Endothelial cell of hepatic sinusoid (primary cell): Measurements from ENCODE around the gene MOK.

Source experiments
- in situ Hi-C: cut with HindIII; loops from 2 replicates; pipeline ENCODE4 v1.10.0; 2017; ENCODE audit warnings: low sequenced_read_pairs

Gene MOK

DNA sequence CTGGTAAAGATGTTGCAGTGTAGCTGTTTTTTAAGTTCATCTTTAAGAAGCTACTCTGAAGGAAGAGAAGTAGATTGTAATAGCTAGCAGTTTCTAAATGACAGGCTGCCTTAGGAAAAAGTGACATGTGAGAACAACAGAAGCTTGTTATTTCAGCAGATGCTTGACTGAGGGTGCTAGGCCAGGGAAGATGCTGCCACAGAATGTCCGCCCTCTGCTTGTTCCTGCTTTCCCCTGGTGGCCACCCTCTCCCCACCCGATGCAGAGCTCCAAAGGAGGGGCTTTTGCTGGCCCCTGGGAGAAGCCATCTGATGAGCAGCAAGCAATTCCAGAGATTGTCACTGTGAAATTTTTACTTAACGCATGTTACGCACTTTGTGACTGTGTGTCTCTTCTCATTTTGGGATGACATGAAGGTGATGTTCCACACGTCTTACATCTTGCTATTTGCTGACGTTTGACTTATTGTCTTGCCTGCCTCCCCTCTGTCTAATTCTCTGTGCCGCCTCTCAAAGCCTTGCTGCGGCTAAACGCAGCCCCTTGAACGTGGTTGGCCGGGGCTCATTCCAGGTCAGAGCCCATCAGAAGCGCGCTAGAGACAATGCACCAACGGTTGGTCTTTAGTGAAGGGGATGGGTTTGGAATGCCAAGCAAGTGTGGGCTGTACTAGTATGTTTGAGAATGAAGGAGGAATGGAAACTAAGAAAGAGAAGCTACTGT is 120.5 kb downstream of the MOK start:
- in situ Hi-C loops: loop anchor here (5.0 kb wide), 1 partner anchor 37 kb away; no protein-coding TSS in a partner anchor

DNA sequence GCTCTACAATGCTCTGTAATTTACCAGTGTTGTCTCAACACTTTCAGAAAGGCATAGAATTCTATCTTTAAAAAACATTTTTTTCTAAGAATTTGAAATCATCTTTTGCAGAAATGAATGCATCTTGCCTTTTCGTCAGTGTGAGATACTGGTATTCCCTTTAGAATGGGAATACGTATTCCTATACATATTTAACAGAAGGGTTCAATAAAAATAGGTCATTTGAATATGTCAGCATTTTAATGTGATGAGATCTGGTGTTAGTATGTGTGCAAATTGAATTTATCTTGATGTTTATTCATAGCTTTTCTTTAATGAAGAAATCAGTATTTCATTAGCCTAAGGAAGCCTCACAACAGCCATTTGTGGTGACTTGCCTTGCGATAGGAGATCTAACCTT is 121.1 kb downstream of the MOK start:
- in situ Hi-C loops: loop anchor here (5.0 kb wide), 1 partner anchor 37 kb away; no protein-coding TSS in a partner anchor

DNA sequence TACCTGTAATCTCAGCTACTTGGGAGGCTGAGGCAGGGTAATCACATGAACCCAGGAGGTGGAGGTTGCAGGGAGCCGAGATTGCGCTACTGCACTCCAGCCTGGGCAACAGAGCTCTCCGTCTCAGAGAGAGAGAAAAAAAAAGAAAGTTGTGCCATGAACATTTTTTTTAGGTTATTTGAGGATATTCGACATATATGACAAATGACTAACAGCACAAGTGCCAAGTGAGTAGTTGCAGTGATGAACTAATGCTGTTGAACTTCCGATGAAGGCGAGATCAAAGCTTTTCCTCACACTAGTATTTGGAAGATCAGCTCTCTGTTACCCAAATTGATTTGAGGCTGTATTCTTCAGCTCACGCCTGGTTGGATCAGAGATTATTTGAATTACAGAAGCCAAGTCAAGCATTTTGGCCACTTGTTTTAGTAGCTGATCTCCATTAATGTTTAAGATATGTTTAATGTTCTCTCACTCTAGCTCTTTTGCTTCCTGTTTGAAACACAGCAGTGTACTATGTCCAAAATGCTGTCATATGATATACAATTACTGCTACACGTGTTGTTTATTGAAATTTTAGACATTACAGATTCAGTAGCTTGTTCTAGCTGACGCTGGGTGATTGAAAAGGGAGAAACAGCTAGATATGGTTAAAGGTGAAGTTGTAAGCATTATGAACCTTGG is 121.9 kb downstream of the MOK start:
- in situ Hi-C loops: loop anchor here (5.0 kb wide), 1 partner anchor 36 kb away; no protein-coding TSS in a partner anchor

DNA sequence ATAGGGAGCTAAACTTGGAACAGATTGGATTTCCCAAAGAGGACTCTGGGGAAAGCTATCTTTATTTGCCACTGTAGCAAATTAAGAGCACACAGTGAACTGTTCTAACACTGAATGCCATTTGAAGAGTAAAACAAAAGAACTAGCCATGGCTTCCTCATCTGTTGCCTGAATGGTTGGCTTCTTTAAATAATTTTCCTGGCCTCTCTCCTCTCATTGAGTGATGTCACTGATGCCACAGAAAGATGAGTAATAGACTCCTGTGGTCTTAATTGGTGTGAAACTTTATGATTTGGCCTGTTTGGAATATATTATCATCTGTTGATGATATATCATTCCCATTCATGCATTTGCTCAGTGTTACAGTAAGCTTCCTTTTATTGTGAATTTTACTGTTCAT is 122.8 kb downstream of the MOK start:
- in situ Hi-C loops: loop anchor here (5.0 kb wide), 1 partner anchor 35 kb away; no protein-coding TSS in a partner anchor

DNA sequence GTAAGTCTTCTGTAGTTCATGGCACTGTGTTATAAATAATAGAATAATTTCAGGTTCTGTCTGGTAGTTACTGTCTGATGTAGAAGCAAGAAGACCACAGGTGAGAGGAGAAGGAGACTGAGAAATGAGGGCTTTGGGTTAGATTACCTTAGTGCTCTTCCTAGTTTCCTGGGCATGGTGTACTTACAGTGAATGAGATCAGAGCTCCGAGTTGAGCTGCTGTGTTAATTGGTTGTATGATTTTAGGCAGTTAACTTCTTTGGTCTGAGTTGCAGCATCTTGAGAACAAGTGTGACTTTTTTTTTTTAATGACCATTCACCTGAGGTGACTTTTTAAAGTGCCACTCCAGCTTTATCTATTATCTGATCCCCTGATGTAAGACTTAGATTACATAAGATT is 123.8 kb downstream of the MOK start:
- in situ Hi-C loops: loop anchor here (5.0 kb wide), 1 partner anchor 34 kb away; no protein-coding TSS in a partner anchor

DNA sequence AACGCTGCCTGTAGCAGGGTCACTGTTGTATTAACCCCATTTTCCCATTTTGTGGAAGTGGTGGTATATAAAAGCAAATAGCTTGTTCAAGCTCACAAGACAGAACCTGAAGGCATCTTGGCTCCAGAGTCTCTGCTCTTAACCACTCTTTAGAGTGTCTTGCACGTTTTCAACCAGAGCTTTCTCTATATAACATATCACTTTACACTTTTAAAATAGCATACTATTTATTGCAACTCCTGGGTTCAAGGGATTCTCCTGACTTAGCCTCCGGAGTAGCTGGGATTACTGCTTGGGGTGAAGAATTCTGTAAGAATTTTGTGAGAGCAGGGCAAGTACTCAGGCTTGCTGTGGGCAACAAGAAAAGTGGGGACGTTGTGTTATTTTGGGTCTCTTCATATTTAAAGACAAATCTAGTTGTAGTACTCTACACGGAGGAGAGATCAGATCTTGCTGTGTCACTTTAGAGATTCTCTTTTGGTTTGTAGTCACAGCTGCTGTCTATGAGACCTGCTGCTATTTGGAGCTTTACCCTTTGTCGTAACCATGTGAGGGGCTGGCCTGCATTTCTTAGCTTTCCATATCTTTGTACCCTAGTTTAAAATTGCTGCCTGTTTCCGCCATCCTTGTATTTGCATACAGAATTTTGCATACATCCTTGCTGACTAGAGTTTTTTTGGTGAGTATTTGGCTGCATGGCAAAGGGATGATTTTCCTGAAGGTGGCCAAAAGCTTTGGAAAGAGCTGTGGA is 124.5 kb downstream of the MOK start:
- in situ Hi-C loops: loop anchor here (5.0 kb wide), 1 partner anchor 33 kb away; no protein-coding TSS in a partner anchor
